Transverse colon (tissue), 4 donors: Measurements from ENCODE around the gene ZNF335. TPM values are rescaled to one million over a fixed set of nuclear protein-coding genes. Genes with fewer than 3 reads are reported as not detected.
"Not testable (repeated sequence)": the region's sequence is repeated elsewhere in the genome, so short reads cannot be mapped to it uniquely, and the experiment has no call there.

Experiments used
- DNase-seq: peaks from one replicate; pipeline ENCODE4 v3.0.0-alpha.2; 2019
- H3K27ac ChIP-seq, 4 donors: fragments of 200-600 bp; sonication (generic); 2 replicates each; pipeline ENCODE4 v1.5.1; 2016 to 2018; ENCODE audit warnings: inconsistent platforms in 4 of 4
- H3K27me3 ChIP-seq: fragments of 200-600 bp; sonication (generic); 2 replicates; pipeline ENCODE4 v1.5.1; 2017; ENCODE audit warnings: inconsistent platforms
- H3K36me3 ChIP-seq, 4 donors: fragments of 200-600 bp; sonication (generic); 2 replicates each; pipeline ENCODE4 v1.5.1; 2017 to 2019; ENCODE audit warnings: inconsistent platforms in 4 of 4
- H3K4me1 ChIP-seq, 4 donors: fragments of 200-600 bp; sonication (generic); 2 replicates each; pipeline ENCODE4 v1.5.1; 2017 to 2020; ENCODE audit warnings: inconsistent platforms in 4 of 4
- H3K4me3 ChIP-seq, 4 donors: fragments of 200-600 bp; sonication (generic); 1 replicate in 1 of 4; 2 replicates in 3 of 4; pipeline versions ENCODE4 v1.5.1 to v1.6.1; 2017 to 2019; ENCODE audit warnings: inconsistent platforms in 4 of 4
- H3K9me3 ChIP-seq, 2 donors: fragments of 200-600 bp; sonication (generic); 2 replicates each; pipeline ENCODE4 v1.5.1; 2017 to 2019; ENCODE audit warnings: inconsistent platforms in 2 of 2
- CTCF ChIP-seq, 5 experiments: fragments of 200-600 bp in 3 of 5; fragments of 450-650 bp in 2 of 5; sonication (generic) in 3 of 5; IDR thresholded peaks; 1 replicate in 2 of 5; 2 replicates in 3 of 5; pipeline ENCODE4 v1.5.1; 2016 to 2017; ENCODE audit warnings: antibody characterized with exemption in 5 of 5, inconsistent platforms in 3 of 5, mild to moderate bottlenecking in 2 of 5, moderate library complexity in 1 of 5
- EP300 ChIP-seq: sonication (generic); formaldehyde crosslinking; IDR thresholded peaks from one replicate; pipeline ENCODE4 v1.6.1; 2017; ENCODE audit warnings: antibody characterized with exemption, low read depth
- POLR2A ChIP-seq: fragments of 450-650 bp; IDR thresholded peaks from one replicate; pipeline ENCODE4 v1.6.1; 2016; ENCODE audit warnings: antibody characterized with exemption, mild to moderate bottlenecking, moderate library complexity
- POLR2AphosphoS5 ChIP-seq, 3 donors: sonication (generic); formaldehyde crosslinking; IDR thresholded peaks; one replicate each; pipeline ENCODE4 v1.6.1; 2016; ENCODE audit warnings: antibody characterized with exemption in 3 of 3
- WGBS, 2 donors: methylation state at CpG; one replicate each; pipeline ENCODE4 v1.1.5; 2018; ENCODE audit warnings: low coverage in 1 of 2; 5-methylcytosine and 5-hydroxymethylcytosine counted together
- in situ Hi-C, 4 donors: fragments of 200-750 bp; cut with MboI; loops; one replicate each; pipeline versions ENCODE4 v1.15.0 to v1.15.1; 2017; ENCODE audit warnings: low sequenced_read_pairs in 3 of 4, low pct_ligation_motif_present in 1 of 4, low pct_unique_long_range_greater_than_20kb in 1 of 4
- intact Hi-C: fragments of 100-400 bp; cut with DNase I; formaldehyde crosslinking; loops from one replicate; pipeline ENCODE4 v1.15.1; 2023; ENCODE audit warnings: low total_unique reads
- total RNA-seq, 4 donors: library from RNA; depleted of rRNA; stranded (reverse); fragments of >200 nt; gene quantifications; one replicate each; pipeline ENCODE4 v1.1.0, GENCODE V29; 2016

Gene ZNF335
- total RNA-seq, 4 donors from 2014 or later: 27.0 to 80.0 (median 32.4) TPM

GRCh38 chr20:45959956-45960630 is 11.9 kb downstream of the ZNF335 start:
- Histone ChIP-seq H3K27me3 (no peaks in the 10 kb centered on the region), H3K4me3 (no peak overlapping the region), H3K4me1 (no peaks in the 10 kb centered on the region), H3K9me3 (no peaks in the 10 kb centered on the region), H3K27ac (no peak overlapping the region), H3K36me3 (peaks cover 0 to 64% (median 21%) of the 10 kb centered on the region in 4 donors)
- 96 to 100% methylated on average over 3 to 14 of the region's 14 CpGs for WGBS, 2 donors
- no peak for DNase-seq
- intact Hi-C loops: loop anchor here (10.0 kb wide), 1 partner anchor 155 kb away; no protein-coding TSS in a partner anchor
- TF ChIP-seq EP300 (no peak), CTCF (IDR thresholded peaks at IDR 0.05) (no peak), POLR2A (no peak), POLR2AphosphoS5 (IDR thresholded peaks at IDR 0.05) (no peak)
- in situ Hi-C loops: loop anchor here in 2 of 4 donors (10.0 to 25.0 kb wide), 2 partner anchors 148 to 165 kb away; partner anchors contain the start of genes DNTTIP1 (in 1 of the 2), UBE2C (in 1 of the 2) and WFDC3 (in 1 of the 2)

GRCh38 chr20:45959126-45959525 is 12.9 kb downstream of the ZNF335 start:
- in situ Hi-C loops: loop anchor here in 1 of 4 donors (25.0 kb wide), 1 partner anchor 147 kb away; the partner anchor contains the start of gene UBE2C
- H3K4me1 ChIP-seq: no peaks in the 10 kb centered on the region
- no peak overlapping the region for H3K27ac ChIP-seq
- 93% methylated on average over 14 of the region's 16 CpGs; no CpG with 5 or more reads in 1 of the 2 donors for WGBS, 2 donors
- intact Hi-C loops: loop anchor here (10.0 kb wide), 1 partner anchor 154 kb away; no protein-coding TSS in a partner anchor
- H3K36me3 ChIP-seq: peaks cover 0 to 60% (median 21%) of the 10 kb centered on the region in 4 donors
- H3K9me3 ChIP-seq: no peaks in the 10 kb centered on the region
- TF ChIP-seq EP300 (no peak), POLR2A (no peak), CTCF (IDR thresholded peaks at IDR 0.05) (no peak), POLR2AphosphoS5 (IDR thresholded peaks at IDR 0.05) (no peak)
- H3K4me3 ChIP-seq: no peak overlapping the region
- no peak for DNase-seq
- H3K27me3 ChIP-seq: no peaks in the 10 kb centered on the region

GRCh38 chr20:45958593-45958992 is 13.4 kb downstream of the ZNF335 start:
- Histone ChIP-seq H3K27ac (no peak overlapping the region), H3K36me3 (peaks cover 0 to 55% (median 21%) of the 10 kb centered on the region in 4 donors), H3K4me1 (no peaks in the 10 kb centered on the region), H3K9me3 (no peaks in the 10 kb centered on the region), H3K4me3 (no peak overlapping the region), H3K27me3 (no peaks in the 10 kb centered on the region)
- TF ChIP-seq CTCF (IDR thresholded peaks at IDR 0.05): no peak
- TF ChIP-seq POLR2AphosphoS5 (IDR thresholded peaks at IDR 0.05): no peak
- TF ChIP-seq POLR2A: no peak
- TF ChIP-seq EP300: no peak
- DNase-seq: no peak
- in situ Hi-C loops: loop anchor here in 1 of 4 donors (25.0 kb wide), 1 partner anchor 146 kb away; the partner anchor contains the start of gene UBE2C
- intact Hi-C loops: loop anchor here (10.0 kb wide), 1 partner anchor 154 kb away; no protein-coding TSS in a partner anchor
- WGBS, 2 donors: 93 to 94% methylated on average over 3 to 4 of the region's 4 CpGs

GRCh38 chr20:45957021-45957941 is 14.7 kb downstream of the ZNF335 start:
- in situ Hi-C loops (loop anchor here in 1 of 4 donors (25.0 kb wide), 1 partner anchor 145 kb away; the partner anchor contains the start of gene UBE2C), intact Hi-C loops (loop anchor here (10.0 kb wide), 1 partner anchor 152 kb away; no protein-coding TSS in a partner anchor)
- Histone ChIP-seq H3K9me3 (no peaks in the 10 kb centered on the region), H3K27ac (no peak overlapping the region), H3K4me1 (no peaks in the 10 kb centered on the region), H3K36me3 (peaks cover 0 to 49% (median 21%) of the 10 kb centered on the region in 4 donors), H3K4me3 (no peak overlapping the region), H3K27me3 (no peaks in the 10 kb centered on the region)
- no peak for DNase-seq
- WGBS, 2 donors: 74 to 83% methylated on average over 3 to 19 of the region's 19 CpGs
- TF ChIP-seq POLR2A (no peak), EP300 (no peak), CTCF (IDR thresholded peaks at IDR 0.05) (no peak), POLR2AphosphoS5 (IDR thresholded peaks at IDR 0.05) (no peak)

GRCh38 chr20:45956326-45956725 is 15.7 kb downstream of the ZNF335 start:
- 90% methylated on average over 10 of the region's 10 CpGs; no CpG with 5 or more reads in 1 of the 2 donors for WGBS, 2 donors

More at GRCh38 chr20:45956326-45956725, 15.7 kb downstream of the ZNF335 start:
- not testable (repeated sequence) for DNase-seq, H3K27me3 ChIP-seq, H3K9me3 ChIP-seq, H3K4me1 ChIP-seq, H3K4me3 ChIP-seq, H3K27ac ChIP-seq
- intact Hi-C loops (loop anchor here (10.0 kb wide), 1 partner anchor 152 kb away; no protein-coding TSS in a partner anchor), in situ Hi-C loops (loop anchor here in 1 of 4 donors (25.0 kb wide), 1 partner anchor 144 kb away; the partner anchor contains the start of gene UBE2C)
- peaks cover 0 to 48% (median 23%) of the 10 kb centered on the region in 4 donors for H3K36me3 ChIP-seq
